Keratinocyte (primary cell): ENCODE results near the gene C1S.

Experiments
- CTCF ChIP-seq, 3 experiments: IDR thresholded peaks in 1 of 3; conservative IDR thresholded peaks in 1 of 3; optimal IDR thresholded peaks in 1 of 3; 2 replicates in 2 of 3; 3 replicates in 1 of 3; pipeline versions ENCODE3 to v1.5.1; 2011; ENCODE audit warnings: low read length in 3 of 3, mild to moderate bottlenecking in 3 of 3, moderate library complexity in 2 of 3, control low read depth in 1 of 3, inconsistent platforms in 1 of 3; ENCODE audit not compliant: insufficient read depth in 2 of 3; ENCODE audit errors: extremely low read depth in 1 of 3
- EZH2 ChIP-seq: IDR thresholded peaks from one replicate; pipeline ENCODE4 v1.6.1; 2012; ENCODE audit warnings: inconsistent platforms, mild to moderate bottlenecking, low read length, moderate library complexity

DNA sequence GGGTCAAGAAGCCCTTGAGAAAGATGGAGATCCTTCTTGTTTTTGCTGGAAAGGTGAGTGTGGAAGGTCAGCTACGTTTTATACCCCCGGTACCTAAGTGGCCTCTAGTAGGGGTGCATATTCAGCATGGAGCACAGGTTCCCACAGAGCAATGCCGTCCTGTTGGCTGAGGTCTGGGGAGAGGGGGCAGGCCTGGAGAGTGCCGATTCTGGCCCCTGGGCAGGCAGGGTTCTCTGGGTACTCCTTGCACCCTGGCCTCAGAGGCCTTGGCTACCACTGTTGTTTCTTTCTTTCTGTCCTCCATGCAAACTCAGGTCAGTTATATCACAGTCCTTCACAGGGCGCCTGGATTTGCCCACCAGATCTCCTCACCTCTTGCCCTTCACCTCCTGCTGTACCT lies 59.6 kb downstream of the C1S start:
- TF ChIP-seq CTCF (optimal IDR thresholded peaks at IDR 0.05 in 1 of 3, IDR thresholded peaks at IDR 0.05 in 1 of 3, conservative IDR thresholded peaks at IDR 0.05 in 1 of 3; ENCODE audit: extremely low read depth in 1 of 3, insufficient read depth in 2 of 3, low read length in 3 of 3) (no peak), EZH2 (no peak)
